Osteoblast (primary cell): ENCODE measurements around the gene GRID1. TPM values are rescaled to one million over a fixed set of nuclear protein-coding genes. Genes with fewer than 3 reads are reported as not detected.

Experiments
- DNase-seq: peaks from one replicate; pipeline ENCODE4 v3.0.0; 2011; ENCODE audit warnings: low spot score, mixed read lengths; ENCODE audit not compliant: insufficient read length; ENCODE audit errors: missing footprints
- H2AFZ ChIP-seq: 2 replicates; pipeline ENCODE4 v1.6.0; 2011; ENCODE audit warnings: mild to moderate bottlenecking, low read length
- H3K27ac ChIP-seq: 2 replicates; pipeline ENCODE4 v1.5.1; 2011; ENCODE audit warnings: mild to moderate bottlenecking, low read depth, low read length, moderate library complexity
- H3K27me3 ChIP-seq: 2 replicates; pipeline ENCODE4 v1.6.0; 2012; ENCODE audit warnings: mild to moderate bottlenecking, control low read depth, inconsistent platforms, low read length, moderate library complexity; ENCODE audit not compliant: insufficient read depth
- H3K36me3 ChIP-seq: 2 replicates; pipeline ENCODE4 v1.5.1; 2011; ENCODE audit warnings: mild to moderate bottlenecking, low read length, control low read depth, moderate library complexity; ENCODE audit not compliant: insufficient read depth
- H3K4me1 ChIP-seq: 2 replicates; pipeline ENCODE4 v1.5.1; 2011; ENCODE audit warnings: mild to moderate bottlenecking, low read length, control low read depth, moderate library complexity; ENCODE audit not compliant: insufficient read depth
- H3K4me2 ChIP-seq: 2 replicates; pipeline ENCODE4 v1.6.0; 2011; ENCODE audit warnings: mild to moderate bottlenecking, low read length; ENCODE audit not compliant: insufficient read depth
- H3K4me3 ChIP-seq: fragments of 200-600 bp; sonication (generic); 3 replicates; pipeline ENCODE4 v1.5.1; 2012; ENCODE audit warnings: mild to moderate bottlenecking, low read length, inconsistent platforms; ENCODE audit not compliant: insufficient read depth
- H3K79me2 ChIP-seq: 2 replicates; pipeline ENCODE4 v1.6.0; 2012; ENCODE audit warnings: mild to moderate bottlenecking, low read length, control low read depth, inconsistent platforms; ENCODE audit not compliant: insufficient read depth
- H3K9me3 ChIP-seq: 2 replicates; pipeline ENCODE4 v1.5.1; 2011; ENCODE audit warnings: low read depth, low read length, control low read depth
- H4K20me1 ChIP-seq: 2 replicates; pipeline ENCODE4 v1.6.0; 2012; ENCODE audit warnings: mild to moderate bottlenecking, low read length, control low read depth; ENCODE audit not compliant: insufficient read depth
- CTCF ChIP-seq: IDR thresholded peaks from 2 replicates; pipeline ENCODE4 v1.5.1; 2011; ENCODE audit warnings: mild to moderate bottlenecking, low read depth, low read length, moderate library complexity; ENCODE audit errors: extremely low read depth
- total RNA-seq: library from RNA; depleted of rRNA; stranded (reverse); fragments of >200 nt; gene quantifications from 2 replicates; pipeline ENCODE4 v1.2.3, GENCODE V29; 2012

The GRID1 gene
- total RNA-seq, 1 donor, result not detected

GRCh38 chr10:86049442-86049841 lies 317.2 kb downstream of the GRID1 start:
- no peak for TF ChIP-seq CTCF
- no peaks in the 10 kb centered on the region for H3K27me3 ChIP-seq
- DNase-seq, result no peak

GRCh38 chr10:86048973-86049372 lies 317.6 kb downstream of the GRID1 start:
- H4K20me1 ChIP-seq, result no peaks in the 10 kb centered on the region
- no peak for TF ChIP-seq CTCF
- no peak for DNase-seq
- H3K79me2 ChIP-seq, result no peaks in the 10 kb centered on the region
- no peaks in the 10 kb centered on the region for H3K36me3 ChIP-seq
- H3K9me3 ChIP-seq, result no peaks in the 10 kb centered on the region
- no peak overlapping the region for H3K27ac ChIP-seq
- H2AFZ ChIP-seq, result no peak overlapping the region
- H3K4me1 ChIP-seq, result no peaks in the 10 kb centered on the region
- no peaks in the 10 kb centered on the region for H3K27me3 ChIP-seq
- no peak overlapping the region for H3K4me3 ChIP-seq
- H3K4me2 ChIP-seq, result no peak overlapping the region

More at GRCh38 chr10:86049442-86049841, 317.2 kb downstream of the GRID1 start:
- no peak overlapping the region for H2AFZ ChIP-seq
- no peaks in the 10 kb centered on the region for H4K20me1 ChIP-seq
- no peaks in the 10 kb centered on the region for H3K79me2 ChIP-seq
- no peaks in the 10 kb centered on the region for H3K36me3 ChIP-seq
- H3K4me3 ChIP-seq, result no peak overlapping the region
- no peaks in the 10 kb centered on the region for H3K9me3 ChIP-seq
- no peak overlapping the region for H3K27ac ChIP-seq
- no peak overlapping the region for H3K4me2 ChIP-seq
- no peaks in the 10 kb centered on the region for H3K4me1 ChIP-seq

GRCh38 chr10:86048571-86048970 lies 318.0 kb downstream of the GRID1 start:
- Histone ChIP-seq H3K27me3 (no peaks in the 10 kb centered on the region), H3K9me3 (no peaks in the 10 kb centered on the region), H2AFZ (no peak overlapping the region), H3K4me2 (no peak overlapping the region), H3K4me3 (no peak overlapping the region), H4K20me1 (no peaks in the 10 kb centered on the region), H3K4me1 (no peaks in the 10 kb centered on the region), H3K36me3 (no peaks in the 10 kb centered on the region), H3K79me2 (no peaks in the 10 kb centered on the region), H3K27ac (no peak overlapping the region)
- no peak for TF ChIP-seq CTCF
- no peak for DNase-seq

GRCh38 chr10:86047588-86047987 lies 319.0 kb downstream of the GRID1 start:
- no peaks in the 10 kb centered on the region for H3K4me1 ChIP-seq
- no peak for DNase-seq
- H3K36me3 ChIP-seq, result no peaks in the 10 kb centered on the region
- TF ChIP-seq CTCF, result no peak
- H3K27ac ChIP-seq, result no peak overlapping the region
- no peaks in the 10 kb centered on the region for H3K79me2 ChIP-seq
- H4K20me1 ChIP-seq, result no peaks in the 10 kb centered on the region
- no peak overlapping the region for H3K4me2 ChIP-seq
- no peak overlapping the region for H3K4me3 ChIP-seq
- no peak overlapping the region for H2AFZ ChIP-seq
- H3K9me3 ChIP-seq, result no peaks in the 10 kb centered on the region
- H3K27me3 ChIP-seq, result no peaks in the 10 kb centered on the region
